NOMO-1 treated with dmso at 0.1 percent for 144 hours (cell line): ENCODE measurements around the gene SPDEF.

ENCODE experiments used
- DNase-seq: peaks from one replicate; lab custom pipeline; 2025; ENCODE audit not compliant: unreplicated experiment; lab: John Stamatoyannopoulos, UW

Gene SPDEF

DNA sequence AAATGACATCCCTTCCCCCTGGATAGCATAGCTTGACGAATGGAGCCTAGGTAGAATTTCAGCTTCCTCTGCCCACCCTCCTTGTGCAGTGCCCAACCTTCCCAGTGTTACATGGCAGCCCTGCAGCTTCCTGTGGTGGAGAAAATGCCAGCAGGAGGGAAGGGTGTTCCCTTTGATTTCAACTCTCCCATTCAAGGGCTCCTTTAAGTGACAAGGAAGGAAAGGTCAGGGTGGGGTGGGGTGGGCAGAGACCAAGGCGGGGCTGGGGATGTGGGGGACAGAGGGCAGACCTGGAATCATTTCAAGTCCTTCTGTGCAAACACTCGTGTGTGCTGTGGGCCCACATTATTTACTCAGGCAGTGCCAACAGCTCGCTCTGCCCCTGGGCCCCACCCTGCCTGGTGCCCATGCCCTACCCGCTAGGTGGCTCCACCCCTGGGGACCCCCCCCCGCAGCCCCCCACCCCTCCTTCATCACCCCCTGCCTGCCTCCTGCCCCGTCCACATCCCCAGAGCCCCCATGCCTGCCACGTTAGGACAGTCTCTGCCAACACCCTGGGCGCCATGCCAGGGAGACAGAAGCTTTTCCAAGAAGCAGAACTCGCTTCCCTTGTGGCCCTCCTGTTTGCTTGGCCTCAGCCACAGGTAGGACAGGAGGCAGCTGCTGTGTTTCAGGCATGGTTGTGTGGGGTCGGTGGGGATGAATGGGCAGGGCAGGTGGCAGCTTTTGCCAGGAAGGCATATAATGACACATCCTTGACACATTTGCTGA is 9.4 kb downstream of the SPDEF start:
- no peak for DNase-seq

DNA sequence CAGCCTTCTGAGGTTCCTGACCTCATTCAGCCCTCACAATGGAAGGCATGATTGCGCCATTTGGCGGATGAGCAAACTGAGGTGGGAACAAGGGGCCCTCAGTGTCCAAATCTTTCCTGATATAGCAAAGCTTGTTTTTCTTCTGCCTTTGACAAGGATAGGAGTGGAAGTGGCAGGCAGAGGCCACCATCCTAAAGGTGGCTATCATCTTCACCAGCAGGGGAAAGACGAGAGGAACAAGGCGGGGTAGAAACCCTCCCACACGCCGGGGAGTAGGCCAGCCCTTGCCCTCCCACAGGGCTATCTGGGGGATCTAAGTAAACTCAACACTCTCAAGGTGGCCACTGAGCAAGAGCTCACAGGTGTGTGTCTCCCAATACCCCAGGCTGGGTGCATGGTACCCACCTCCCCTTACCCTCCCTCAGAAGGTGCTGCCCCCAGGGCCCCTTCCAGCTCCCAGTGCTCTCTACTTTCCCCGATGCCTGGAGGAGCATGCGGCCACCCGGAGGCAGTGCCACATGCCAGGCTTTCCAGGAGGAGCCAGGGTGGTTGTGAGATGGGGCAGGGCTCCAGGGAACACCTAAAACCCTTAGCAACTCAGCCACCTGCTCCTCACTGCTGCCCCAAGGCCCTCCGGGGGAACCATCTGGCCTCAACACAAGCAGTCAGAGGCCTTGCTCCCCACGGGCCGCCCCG is 11.2 kb downstream of the SPDEF start:
- DNase-seq, result no peak

DNA sequence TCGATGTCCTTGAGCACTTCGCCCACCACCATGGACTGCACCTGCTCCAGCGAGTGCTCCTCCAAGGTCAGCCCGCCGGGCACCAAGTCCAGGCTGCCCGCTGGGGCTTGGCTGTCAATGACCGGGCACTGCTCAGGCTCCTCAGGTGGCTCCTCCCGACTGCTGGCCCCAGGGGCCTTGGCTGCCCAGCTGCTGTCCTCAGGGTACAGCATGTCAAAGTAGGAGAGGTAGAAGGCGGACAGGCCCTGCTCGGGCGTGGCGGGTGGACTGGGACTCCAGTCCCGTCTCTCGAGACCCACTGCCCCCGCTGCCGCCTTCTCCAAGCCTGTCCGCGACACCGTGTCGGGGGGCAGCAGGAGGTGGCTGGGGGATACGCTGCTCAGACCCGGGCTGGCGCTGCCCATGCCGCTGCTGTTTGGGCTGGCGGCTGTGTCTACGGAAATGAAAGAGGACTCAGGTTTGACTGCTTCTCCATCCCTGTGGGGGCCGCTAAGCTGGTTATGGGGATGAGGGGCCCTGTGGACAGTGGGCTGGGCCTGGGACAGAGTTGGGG is 12.0 kb downstream of the SPDEF start:
- no peak for DNase-seq

DNA sequence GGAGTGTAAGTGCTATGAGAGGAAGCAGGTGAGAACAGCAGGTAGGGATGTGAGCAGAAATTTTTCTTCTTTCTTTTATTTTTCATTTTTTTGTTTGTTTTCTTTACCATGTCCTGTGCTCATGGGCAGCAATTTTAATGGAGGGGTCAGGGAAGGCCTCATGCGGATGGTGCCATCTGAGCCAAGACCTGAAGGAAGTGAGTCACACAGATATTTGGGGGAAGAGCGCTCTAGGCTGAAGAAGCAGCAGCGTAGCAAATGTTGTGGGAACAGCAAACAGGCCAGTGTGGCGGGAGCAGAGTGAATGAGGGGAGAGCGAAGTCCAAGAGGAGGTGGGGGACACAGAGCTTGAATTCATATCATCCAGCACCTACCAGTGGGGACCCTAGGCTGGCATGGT is 12.7 kb downstream of the SPDEF start:
- DNase-seq, result no peak

DNA sequence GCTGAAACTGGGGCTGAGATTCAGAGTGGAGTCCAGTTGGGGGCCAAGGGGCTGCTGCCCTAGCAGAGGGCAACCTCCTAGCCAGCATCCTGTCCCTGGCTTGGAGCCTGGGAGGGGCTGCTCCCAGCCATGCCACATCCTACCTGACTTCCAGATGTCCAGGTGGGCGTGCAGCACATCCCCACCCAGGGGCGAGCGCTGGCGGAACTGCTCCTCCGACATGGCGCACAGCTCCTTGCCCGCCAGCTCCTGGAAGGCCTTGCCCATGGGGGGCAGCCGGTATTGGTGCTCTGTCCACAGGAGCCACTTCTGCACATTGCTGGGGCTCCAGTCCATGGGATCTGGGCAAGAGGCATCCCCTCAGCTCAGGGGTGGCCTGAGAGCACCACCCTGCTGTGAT is 15.3 kb downstream of the SPDEF start:
- no peak for DNase-seq

DNA sequence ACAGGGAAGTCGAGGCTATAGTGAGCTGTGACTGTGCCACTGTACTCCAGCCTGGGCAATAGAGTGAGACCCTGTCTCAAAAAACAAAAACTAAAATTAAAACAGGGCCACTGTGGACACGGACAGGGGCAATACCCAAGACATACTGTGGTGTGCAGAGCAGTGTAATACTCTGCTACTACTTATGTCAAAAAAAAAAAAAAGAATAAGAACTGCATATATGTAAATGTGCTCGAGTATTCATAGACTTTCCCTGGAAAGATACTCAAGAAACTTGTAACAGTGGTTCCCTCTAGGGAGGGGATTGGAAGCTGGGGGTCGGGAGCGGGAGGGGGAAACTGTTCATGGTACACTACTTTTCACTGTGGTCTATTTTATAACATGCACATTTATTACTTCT is 15.9 kb downstream of the SPDEF start:
- no peak for DNase-seq

DNA sequence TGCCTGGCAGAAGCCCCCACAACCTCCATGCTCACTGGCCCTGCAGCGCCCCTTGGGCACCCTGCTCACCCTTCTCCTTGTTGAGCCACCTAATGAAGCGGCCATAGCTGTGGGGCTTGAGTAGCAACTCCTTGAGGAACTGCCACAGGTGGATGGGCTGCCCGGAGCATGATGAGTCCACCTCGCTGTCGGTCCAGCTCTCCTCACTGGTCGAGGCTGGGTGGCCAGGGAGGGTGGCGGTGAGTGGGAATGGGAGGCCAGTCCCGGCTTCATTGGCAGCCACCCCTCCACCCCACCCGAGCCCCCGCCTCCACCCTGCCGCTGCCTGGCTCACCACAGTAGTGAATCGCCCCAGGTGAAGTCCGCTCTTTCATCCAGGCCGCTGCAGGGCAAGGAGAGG is 16.9 kb downstream of the SPDEF start:
- DNase-seq, result no peak

DNA sequence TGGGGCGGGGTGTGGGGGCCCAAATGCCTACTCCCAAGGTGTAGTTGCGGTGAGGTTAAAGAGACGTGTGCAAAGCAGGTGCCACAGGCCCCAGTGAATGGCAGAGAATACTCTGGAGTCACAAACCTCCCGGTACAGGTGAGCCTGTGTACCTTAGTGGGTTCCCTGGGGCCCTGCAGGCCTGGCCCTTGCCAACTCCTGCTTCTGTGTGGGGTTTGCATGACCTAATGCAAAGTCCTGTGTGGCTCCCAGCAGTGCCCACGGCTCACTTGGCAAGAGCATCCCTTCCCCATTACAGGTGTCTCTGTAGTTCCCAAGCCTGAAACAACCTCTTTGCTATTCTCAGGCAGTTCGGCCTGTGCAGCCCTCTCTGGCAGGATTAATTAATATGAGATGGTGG is 17.5 kb downstream of the SPDEF start:
- no peak for DNase-seq

DNA sequence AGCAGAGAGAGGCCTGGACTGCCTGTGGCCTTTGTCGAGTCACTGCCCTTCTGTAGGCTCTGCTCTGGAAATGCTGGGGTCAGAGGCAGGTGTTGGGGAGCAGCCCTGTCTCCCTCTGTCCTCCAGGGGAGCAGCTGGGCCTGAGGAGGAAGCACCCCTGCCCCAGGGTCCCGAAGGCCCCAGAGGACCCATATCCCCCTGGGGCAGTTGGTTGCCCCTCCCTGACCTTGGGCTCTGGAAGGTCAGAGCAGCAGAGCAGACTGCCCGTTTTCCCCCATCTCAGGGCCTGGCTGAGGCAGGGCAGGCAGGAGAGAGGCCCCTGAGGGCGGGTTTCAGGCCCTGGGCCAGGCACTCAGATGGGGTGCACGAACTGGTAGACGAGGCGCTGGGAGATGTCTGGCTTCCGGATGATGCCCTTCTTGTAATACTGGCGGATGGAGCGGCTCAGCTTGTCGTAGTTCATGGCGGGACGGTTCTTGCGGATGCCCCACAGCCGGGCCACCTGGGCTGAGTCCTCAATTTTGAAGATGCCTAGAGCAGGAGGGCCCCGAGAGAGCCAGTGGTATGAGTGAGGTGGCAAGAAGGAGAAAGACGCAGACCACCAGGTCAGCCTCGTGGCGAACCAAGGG is 18.1 kb downstream of the SPDEF start:
- DNase-seq, result no peak

DNA sequence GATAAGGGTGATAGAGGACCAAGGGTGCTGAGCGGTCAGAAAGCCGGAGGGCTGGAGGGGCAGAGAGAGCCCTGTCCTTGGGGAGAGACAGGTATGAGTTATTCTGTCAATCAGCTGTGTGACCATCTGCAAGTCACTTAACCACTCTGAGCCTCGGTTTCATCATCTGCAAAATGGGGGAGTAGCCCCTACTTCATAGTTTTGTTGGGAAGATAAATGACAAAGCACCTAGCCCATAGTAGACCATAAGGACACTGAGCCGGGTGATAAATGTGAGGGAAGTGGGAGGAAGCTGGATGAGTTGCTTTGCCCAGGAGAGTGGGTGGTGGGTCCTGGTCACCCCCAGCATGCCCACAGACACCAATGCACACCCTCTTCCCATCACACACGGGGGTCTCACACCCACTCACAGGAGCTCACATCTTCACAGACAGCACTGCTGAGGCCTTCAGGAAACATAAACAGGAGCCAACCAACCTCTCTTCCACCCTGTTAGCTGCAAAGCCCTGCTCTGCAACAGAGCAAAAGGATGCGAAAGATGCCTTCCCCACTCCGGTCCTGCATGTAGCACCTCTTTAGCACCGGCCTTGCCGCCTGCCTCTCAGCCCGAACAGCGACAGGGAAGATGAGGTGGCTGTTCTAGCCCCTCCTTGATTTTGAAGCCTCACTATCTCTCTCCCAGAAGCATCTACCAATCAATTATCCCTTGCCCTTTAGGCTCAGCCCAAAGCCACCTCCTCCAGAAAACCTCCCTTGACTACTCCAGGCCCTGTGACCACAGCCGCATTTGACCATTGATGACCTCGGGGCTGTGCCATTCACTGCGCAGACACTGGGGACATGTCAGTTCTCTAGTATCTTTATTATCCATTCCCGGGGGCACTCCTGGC is 18.9 kb downstream of the SPDEF start:
- no peak for DNase-seq

DNA sequence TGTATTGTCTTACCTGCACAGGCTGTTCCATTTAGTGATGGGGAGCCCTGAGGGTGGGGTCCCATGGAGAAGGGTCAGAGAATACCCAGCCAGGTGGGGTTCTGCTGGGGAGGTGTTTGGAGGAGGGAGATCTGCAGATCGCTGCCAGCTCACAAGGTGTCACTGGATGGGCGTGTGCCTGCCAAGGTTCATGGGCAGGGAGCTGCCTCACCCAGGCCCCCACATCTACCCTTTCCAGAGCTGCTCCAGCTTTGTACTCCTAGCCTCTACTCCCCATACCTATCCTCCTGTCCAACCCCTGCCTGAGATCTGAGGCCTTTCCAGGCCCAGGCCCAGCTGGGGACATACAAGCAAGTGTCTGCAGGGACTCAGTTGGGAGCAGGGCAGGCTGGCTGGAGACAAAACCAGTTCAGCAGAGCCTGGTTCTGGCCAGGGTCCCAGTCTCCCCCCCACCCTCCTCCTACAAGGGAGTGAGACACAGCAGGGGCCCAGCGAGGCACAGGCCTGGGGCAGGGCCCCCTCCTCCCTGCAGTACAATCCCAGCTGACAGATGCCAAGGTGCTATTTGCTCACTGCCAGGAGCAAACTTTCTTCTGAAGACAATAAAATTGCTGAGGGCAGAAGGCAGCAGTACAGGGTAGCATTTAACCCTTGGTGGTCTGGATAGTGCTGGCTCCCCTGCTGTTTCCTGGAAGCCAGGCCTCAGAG is 19.7 kb downstream of the SPDEF start:
- no peak for DNase-seq

DNA sequence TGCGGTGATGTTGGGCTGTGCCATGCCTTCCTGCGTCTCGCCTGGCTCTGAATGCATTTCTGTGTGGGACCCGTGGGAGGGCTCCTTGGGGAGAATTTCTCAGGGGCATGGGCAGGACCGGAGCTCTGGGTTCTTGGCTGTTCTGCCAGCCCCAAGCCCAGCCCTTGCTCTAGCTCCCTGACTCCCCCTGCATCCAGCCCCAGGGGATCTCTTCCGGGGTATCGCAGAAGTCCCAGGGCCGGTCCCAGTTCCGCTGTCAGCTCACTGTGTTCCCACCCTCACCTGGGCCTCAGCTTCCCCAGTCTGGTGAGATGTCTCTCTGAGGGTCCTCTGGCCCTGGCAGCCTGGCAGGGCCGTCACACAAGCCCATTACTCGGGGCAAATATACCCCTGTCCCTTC is 20.5 kb downstream of the SPDEF start:
- no peak for DNase-seq

DNA sequence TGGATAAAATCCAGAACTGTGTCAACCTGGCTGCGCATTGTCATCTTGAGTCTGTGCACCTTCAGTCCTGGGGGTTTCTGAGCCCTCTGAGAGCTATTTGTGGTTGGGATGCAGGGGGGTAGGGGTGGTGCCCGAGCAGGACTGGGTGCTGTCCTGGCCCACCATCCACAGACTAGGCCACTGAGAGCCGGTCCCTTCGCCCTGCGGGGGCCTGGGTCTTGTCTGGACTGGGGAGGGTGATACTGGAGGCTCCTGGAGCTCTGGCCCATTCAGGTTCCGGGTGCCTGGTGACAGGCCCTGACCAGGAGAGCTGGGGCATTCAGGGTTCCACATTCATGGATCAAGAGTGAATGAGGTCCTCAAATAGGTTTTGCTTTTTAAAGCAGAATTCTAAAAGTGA is 20.9 kb downstream of the SPDEF start:
- DNase-seq, result no peak

DNA sequence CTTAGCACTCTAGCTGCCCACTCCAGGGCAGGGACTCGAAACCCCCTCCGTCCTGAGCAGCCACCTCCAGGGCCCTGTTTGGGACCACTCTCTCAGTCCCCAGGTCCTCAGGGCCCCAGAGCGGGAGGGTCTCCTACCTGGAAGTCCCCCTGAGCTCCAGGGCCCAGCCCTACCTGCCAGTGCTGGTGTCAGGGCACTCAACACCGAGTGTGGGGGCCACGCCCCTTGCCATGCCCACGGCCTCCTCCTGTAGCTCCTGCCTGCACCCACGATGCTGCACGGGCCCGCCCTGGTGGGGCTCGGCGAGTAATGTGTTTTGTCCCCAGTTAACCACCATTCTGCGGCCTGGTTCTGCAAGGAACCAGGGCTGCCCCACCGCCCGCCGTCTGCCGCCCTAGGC is 21.5 kb downstream of the SPDEF start:
- no peak for DNase-seq

DNA sequence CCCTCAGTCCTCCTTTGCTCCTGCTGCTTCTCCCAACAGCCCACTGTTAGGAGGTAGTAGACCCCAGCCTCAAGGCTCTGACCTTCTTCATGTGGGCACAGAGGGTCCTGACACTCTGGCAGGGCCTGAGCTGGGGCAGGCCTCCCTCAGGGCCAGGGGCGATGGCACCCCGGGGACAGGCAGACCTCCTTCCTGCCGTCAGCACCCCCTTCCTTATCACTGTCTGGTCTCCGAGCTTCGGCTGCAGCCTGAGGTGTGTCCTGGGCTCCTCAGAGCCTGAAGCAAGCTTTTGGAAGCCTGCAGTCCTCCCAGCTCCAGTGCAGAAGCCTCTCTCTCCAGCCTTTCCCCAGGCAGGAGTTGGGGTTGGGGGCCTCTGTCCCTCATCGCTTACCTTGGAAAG is 22.0 kb downstream of the SPDEF start:
- DNase-seq, result no peak

DNA sequence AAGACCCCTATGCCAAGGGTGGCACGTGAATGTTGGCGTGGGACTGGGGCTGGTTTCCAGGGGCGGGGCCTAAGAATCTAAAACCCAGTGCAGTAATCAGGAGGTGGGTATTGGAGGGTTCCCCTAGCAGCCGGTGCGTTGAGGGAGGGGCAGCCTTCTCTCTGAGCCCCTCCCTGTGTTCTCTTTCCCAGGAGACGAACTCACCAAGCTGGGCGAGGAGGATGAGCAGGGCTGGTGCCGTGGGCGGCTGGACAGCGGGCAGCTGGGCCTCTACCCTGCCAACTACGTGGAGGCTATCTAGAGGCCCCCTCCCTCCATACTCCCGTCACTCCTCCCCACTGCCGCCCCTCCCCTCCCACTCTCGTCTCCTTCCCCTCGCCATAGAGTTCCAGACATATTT is 23.9 kb downstream of the SPDEF start:
- no peak for DNase-seq

DNA sequence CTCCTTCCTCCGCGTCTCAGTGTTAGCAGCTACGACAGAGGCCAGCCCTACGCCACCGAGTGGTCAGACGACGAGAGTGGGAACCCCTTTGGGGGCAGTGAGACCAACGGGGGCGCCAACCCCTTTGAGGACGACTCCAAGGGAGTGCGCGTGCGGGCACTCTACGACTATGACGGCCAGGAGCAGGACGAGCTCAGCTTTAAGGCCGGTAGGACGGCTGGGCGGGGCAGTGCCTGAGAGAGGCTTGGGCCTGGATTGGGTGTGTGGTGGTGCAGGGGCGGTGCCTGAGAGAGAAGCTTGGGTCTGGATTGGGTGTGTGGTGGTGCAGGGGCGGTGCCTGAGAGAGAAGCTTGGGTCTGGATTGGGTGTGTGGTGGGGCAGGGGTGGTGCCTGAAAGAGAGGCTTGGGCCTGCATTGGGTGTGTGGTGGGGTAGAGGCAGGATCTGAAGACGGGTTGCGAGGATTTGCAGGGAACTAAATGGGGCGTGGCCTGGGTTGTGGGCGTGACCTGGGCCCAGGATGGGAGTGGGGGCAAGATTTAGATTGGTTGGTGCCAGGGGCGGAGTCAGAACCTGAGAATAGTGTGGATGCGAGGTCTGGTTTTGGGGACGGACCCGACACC is 24.4 kb downstream of the SPDEF start:
- no peak for DNase-seq

DNA sequence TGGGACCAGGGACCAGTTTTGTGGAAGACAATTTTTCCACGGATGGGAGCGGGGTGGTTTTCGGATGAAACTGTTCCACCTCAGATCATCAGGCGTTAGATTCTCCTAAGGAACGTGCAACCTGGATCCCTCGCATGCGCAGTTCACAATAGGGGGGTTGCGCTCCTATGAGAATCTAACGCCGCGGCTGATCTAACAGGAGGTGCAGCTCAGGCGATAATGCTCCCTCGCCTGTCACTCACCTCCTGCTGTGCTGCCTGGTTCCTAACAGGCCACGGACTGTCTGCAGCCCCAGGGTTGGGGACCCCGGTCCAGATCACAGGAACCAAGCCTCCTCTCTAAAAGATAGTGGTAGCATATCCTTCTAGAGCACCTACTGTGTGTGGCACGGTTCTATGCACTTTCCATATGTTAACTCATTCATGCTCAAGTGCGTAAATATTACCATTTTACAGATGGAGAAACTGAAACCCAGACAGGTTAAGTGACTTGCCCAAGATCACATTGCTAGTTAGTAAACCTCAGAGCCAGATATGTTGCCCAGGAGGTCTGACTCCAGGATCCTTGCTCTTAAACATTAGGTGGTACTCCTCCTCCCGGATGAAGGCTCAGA is 25.3 kb downstream of the SPDEF start:
- no peak for DNase-seq

DNA sequence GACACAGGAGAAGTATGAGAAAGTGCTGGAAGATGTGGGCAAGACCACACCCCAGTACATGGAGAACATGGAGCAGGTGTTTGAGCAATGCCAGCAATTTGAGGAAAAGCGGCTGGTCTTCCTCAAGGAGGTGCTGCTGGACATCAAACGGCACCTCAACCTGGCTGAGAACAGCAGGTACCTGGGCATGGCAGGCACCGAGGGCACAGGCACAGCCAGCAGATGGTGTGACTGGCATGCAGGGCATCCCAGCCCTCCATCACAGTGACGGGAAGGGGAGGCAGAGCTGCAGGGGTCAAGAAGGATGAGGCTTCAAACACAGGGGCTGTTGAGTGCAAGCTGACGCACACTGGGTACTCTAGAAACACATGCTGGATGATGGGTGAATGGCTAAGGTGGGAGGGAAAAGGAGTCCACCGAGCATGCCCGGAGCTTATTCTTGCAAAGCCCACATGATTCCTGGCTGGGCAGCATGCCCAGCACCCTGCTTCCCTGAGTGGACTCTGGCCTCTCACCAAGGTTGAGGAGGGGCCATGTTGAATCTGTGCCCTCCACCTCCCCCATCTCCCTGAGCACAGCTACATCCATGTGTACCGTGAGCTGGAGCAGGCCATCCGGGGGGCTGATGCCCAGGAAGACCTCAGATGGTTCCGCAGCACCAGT is 26.3 kb downstream of the SPDEF start:
- no peak for DNase-seq
